HepG2 (cell line): ENCODE results near the gene FOXE3. TPM values are rescaled to one million over a fixed set of nuclear protein-coding genes. Genes with fewer than 3 reads are reported as not detected.

Experiments used
- ATAC-seq: fragments of 200-7000 bp; cut with Tn5 transposase; 3 replicates; pipeline ENCODE4 v1.9.1; 2020; ENCODE audit warnings: mild to moderate bottlenecking, moderate library complexity
- BruUV-seq: library from RNA; stranded (reverse); fragments of 400-500 nt; replicated peaks from 2 replicates; lab custom pipeline; 2021; lab: Mats Ljungman, UMichigan
- CTCF ChIA-PET: fragments of 300-600 bp; formaldehyde crosslinking; extraction: SDS; loops from one replicate; lab custom pipeline; 2021; ENCODE audit warnings: low total read pairs, inconsistent platforms, low intra/inter-chr PET ratio; lab: Yijun Ruan, JAX
- POLR2A ChIA-PET: fragments of 350-600 bp; sonication (Branson Sonifier 250); formaldehyde crosslinking; loops from one replicate; lab custom pipeline; 2020; ENCODE audit warnings: antibody characterized with exemption, inconsistent platforms; lab: Yijun Ruan, JAX
- DNase-seq: peaks from one replicate; pipeline ENCODE4 v3.0.0-alpha.2; 2015; ENCODE audit warnings: low spot score
- FAIRE-seq: peaks from 3 replicates; lab custom pipeline; 2011; peaks lifted over from hg19 to GRCh38; lab: Jason Lieb, UNC
- H2AFZ ChIP-seq: one replicate; pipeline ENCODE4 v1.6.1; 2011; ENCODE audit warnings: low read length, inconsistent platforms
- H3K27ac ChIP-seq: fragments of 300-600 bp; 3 replicates; pipeline ENCODE4 v1.8.0; 2011; ENCODE audit warnings: mixed run types, mild to moderate bottlenecking, mixed read lengths, low read length, inconsistent platforms; ENCODE audit not compliant: insufficient read depth; ENCODE audit errors: extremely low read length
- H3K27me3 ChIP-seq, 2 experiments: fragments of 200-600 bp in 1 of 2; 2 replicates in 1 of 2; 3 replicates in 1 of 2; pipeline versions ENCODE4 v1.6.0 to v1.8.0; 2011; ENCODE audit warnings: low read length in 2 of 2, mild to moderate bottlenecking in 2 of 2, moderate library complexity in 2 of 2, inconsistent platforms in 1 of 2; ENCODE audit not compliant: insufficient read depth in 2 of 2, control insufficient read depth in 1 of 2
- H3K36me3 ChIP-seq, 2 experiments: fragments of 200-600 bp in 1 of 2; replicated peaks in 1 of 2; 2 replicates in 1 of 2; 3 replicates in 1 of 2; pipeline versions ENCODE4 v1.5.1 to v1.8.0; 2011; ENCODE audit warnings: low read length in 2 of 2, inconsistent platforms in 1 of 2; ENCODE audit not compliant: insufficient read depth in 2 of 2, control insufficient read depth in 1 of 2
- H3K4me1 ChIP-seq: 2 replicates; pipeline ENCODE4 v1.5.1; 2012; ENCODE audit warnings: low read length, inconsistent platforms; ENCODE audit not compliant: insufficient read depth
- H3K4me2 ChIP-seq: 2 replicates; pipeline ENCODE4 v1.6.0; 2011; ENCODE audit warnings: low read depth, low read length, inconsistent platforms
- H3K4me3 ChIP-seq, 3 experiments: fragments of 200-600 bp in 1 of 3; sonication (generic), shearing (Covaris generic) in 1 of 3; replicated peaks in 1 of 3; 2 replicates each; pipeline ENCODE4 v1.5.1; 2011 to 2016; ENCODE audit warnings: low read length in 3 of 3, inconsistent platforms in 2 of 3, low read depth in 2 of 3, mild to moderate bottlenecking in 2 of 3, control low read depth in 1 of 3, mixed read lengths in 1 of 3; ENCODE audit not compliant: insufficient read depth in 1 of 3
- H3K79me2 ChIP-seq: one replicate; pipeline ENCODE4 v1.6.1; 2011; ENCODE audit warnings: low read length, inconsistent platforms; ENCODE audit not compliant: insufficient read depth
- H3K9ac ChIP-seq: 2 replicates; pipeline ENCODE4 v1.6.0; 2011; ENCODE audit warnings: mild to moderate bottlenecking, low read depth, low read length, inconsistent platforms; ENCODE audit not compliant: insufficient read depth
- H3K9me3 ChIP-seq: 2 replicates; pipeline ENCODE4 v1.5.1; 2012; ENCODE audit warnings: mild to moderate bottlenecking, low read length
- H4K20me1 ChIP-seq: 2 replicates; pipeline ENCODE4 v1.6.0; 2011; ENCODE audit warnings: inconsistent platforms, mild to moderate bottlenecking, low read length, moderate library complexity; ENCODE audit not compliant: insufficient read depth
- AGO1 ChIP-seq: fragments of 200-400 bp; formaldehyde crosslinking; IDR thresholded peaks from 2 replicates; pipeline ENCODE4 v1.6.1; 2017; ENCODE audit warnings: mild to moderate bottlenecking, low read depth, low read length, moderate library complexity; ENCODE audit not compliant: poor library complexity, severe bottlenecking
- DRAP1 ChIP-seq: IDR thresholded peaks from 2 replicates; pipeline ENCODE4 v1.6.1; 2016; ENCODE audit warnings: missing genetic modification reagents, missing compliant biosample characterization
- MLX ChIP-seq: IDR thresholded peaks from 2 replicates; pipeline ENCODE4 v1.6.1; 2016
- SMARCC2 ChIP-seq: fragments of 450-650 bp; IDR thresholded peaks from 2 replicates; pipeline ENCODE4 v1.6.1; 2017; ENCODE audit warnings: antibody characterized with exemption, mild to moderate bottlenecking
- SMYD3 ChIP-seq: sonication (generic); formaldehyde crosslinking; IDR thresholded peaks from 2 replicates; pipeline ENCODE4 v1.8.1; 2023; ENCODE audit warnings: mild to moderate bottlenecking, missing genetic modification reagents
- TCF12 ChIP-seq, 2 experiments: fragments of 450-650 bp in 1 of 2; sonication (generic) in 1 of 2; formaldehyde crosslinking in 1 of 2; IDR thresholded peaks; 2 replicates each; pipeline versions ENCODE4 v1.6.1 to v1.8.0; 2017 to 2022; ENCODE audit warnings: antibody characterized with exemption in 1 of 2, mild to moderate bottlenecking in 1 of 2, missing genetic modification reagents in 1 of 2, moderate library complexity in 1 of 2
- ZBTB44 ChIP-seq: sonication (generic); formaldehyde crosslinking; IDR thresholded peaks from 2 replicates; pipeline ENCODE4 v1.4.0; 2020; ENCODE audit warnings: missing genetic modification reagents
- ZFYVE20 ChIP-seq: sonication (generic); formaldehyde crosslinking; IDR thresholded peaks from 2 replicates; pipeline ENCODE4 v1.8.0; 2023; ENCODE audit warnings: low read depth, mild to moderate bottlenecking, moderate library complexity, missing genetic modification reagents, borderline replicate concordance
- ZKSCAN8 ChIP-seq: IDR thresholded peaks from 2 replicates; pipeline ENCODE4 v1.6.1; 2016; ENCODE audit warnings: borderline replicate concordance, missing genetic modification reagents, missing compliant biosample characterization
- ZNF350 ChIP-seq: sonication (generic); formaldehyde crosslinking; IDR thresholded peaks from 2 replicates; pipeline ENCODE4 v1.4.0; 2020; ENCODE audit warnings: mild to moderate bottlenecking, low read depth, missing genetic modification reagents, borderline replicate concordance
- ZNF383 ChIP-seq: sonication (generic); formaldehyde crosslinking; IDR thresholded peaks from 2 replicates; pipeline ENCODE4 v1.4.0; 2020; ENCODE audit warnings: missing genetic modification reagents, mild to moderate bottlenecking, borderline replicate concordance
- ZNF619 ChIP-seq: sonication (generic); formaldehyde crosslinking; IDR thresholded peaks from 2 replicates; pipeline ENCODE4 v1.4.0; 2020; ENCODE audit warnings: mild to moderate bottlenecking, missing genetic modification reagents
- WGBS: methylation state at CpG from one replicate; pipeline ENCODE4 v1.1.6; 2017; ENCODE audit warnings: low lambda C conversion rate; 5-methylcytosine and 5-hydroxymethylcytosine counted together
- in situ Hi-C: cut with HindIII; loops from 2 replicates; pipeline ENCODE4 v1.10.0; 2017; ENCODE audit warnings: low pct_unique_long_range_greater_than_20kb; ENCODE audit not compliant: extremely low pct_ligation_motif_present
- intact Hi-C: fragments of 100-400 bp; cut with micrococcal nuclease; formaldehyde crosslinking; loops from one replicate; pipeline ENCODE4 v1.10.0; 2022; ENCODE audit not compliant: unreplicated experiment
- polyA plus RNA-seq, 8 experiments: library from polyadenylated mRNA; depleted of rRNA in 3 of 8; stranded (reverse) in 7 of 8; unstranded in 1 of 8; fragments of >200 nt; fragmentation: Illumina TruSeq in 4 of 8; extraction: Trizol in 4 of 8; gene quantifications; 2 replicates each; pipeline versions ENCODE4 v1.2.1 to v1.2.3, GENCODE V29; 2011 to 2016; ENCODE audit warnings: low read depth in 4 of 8, missing spikeins in 1 of 8, mixed read lengths in 1 of 8; ENCODE audit not compliant: insufficient read depth in 1 of 8
- total RNA-seq, 5 experiments: library from RNA; depleted of rRNA; stranded (reverse); fragments of >200 nt; fragmentation: Illumina TruSeq; extraction: Trizol; gene quantifications; 2 replicates each; pipeline ENCODE4 v1.2.3, GENCODE V29; 2016; ENCODE audit warnings: low read depth in 1 of 5
- TF ChIP-seq, protein P1 (sequence below): sonication (generic); formaldehyde crosslinking; IDR thresholded peaks from 2 replicates; pipeline ENCODE4 v1.4.0; 2020; ENCODE audit warnings: missing genetic modification reagents, borderline replicate concordance

Gene FOXE3
- total and polyA plus RNA-seq, 2 of the 13 experiments (the other 11 are each of a cell fraction or from before 2014, with no cell fraction given) = not detected

- H3K36me3 ChIP-seq = no peaks in the 10 kb centered on the region
- peaks cover 13% of the 10 kb centered on the region for H3K4me1 ChIP-seq
- no peaks in the 10 kb centered on the region for H4K20me1 ChIP-seq
- TF ChIP-seq MLX (CRISPR knock-in tag) (no peak), AGO1 (no peak), SMYD3 (CRISPR knock-in tag) (no peak), ZNF383 (CRISPR knock-in tag) (no peak), ZKSCAN8 (CRISPR knock-in tag) (no peak), SMARCC2 (no peak), TCF12 (IDR thresholded peaks at IDR 0.05) (no peak), TCF12 (CRISPR knock-in tag; IDR thresholded peaks at IDR 0.05) (no peak), ZNF619 (CRISPR knock-in tag) (no peak), DRAP1 (no peak), ZFYVE20 (CRISPR knock-in tag) (no peak), ZBTB44 (CRISPR knock-in tag) (no peak), ZNF350 (CRISPR knock-in tag) (no peak)
- TF ChIP-seq, protein P1, sequence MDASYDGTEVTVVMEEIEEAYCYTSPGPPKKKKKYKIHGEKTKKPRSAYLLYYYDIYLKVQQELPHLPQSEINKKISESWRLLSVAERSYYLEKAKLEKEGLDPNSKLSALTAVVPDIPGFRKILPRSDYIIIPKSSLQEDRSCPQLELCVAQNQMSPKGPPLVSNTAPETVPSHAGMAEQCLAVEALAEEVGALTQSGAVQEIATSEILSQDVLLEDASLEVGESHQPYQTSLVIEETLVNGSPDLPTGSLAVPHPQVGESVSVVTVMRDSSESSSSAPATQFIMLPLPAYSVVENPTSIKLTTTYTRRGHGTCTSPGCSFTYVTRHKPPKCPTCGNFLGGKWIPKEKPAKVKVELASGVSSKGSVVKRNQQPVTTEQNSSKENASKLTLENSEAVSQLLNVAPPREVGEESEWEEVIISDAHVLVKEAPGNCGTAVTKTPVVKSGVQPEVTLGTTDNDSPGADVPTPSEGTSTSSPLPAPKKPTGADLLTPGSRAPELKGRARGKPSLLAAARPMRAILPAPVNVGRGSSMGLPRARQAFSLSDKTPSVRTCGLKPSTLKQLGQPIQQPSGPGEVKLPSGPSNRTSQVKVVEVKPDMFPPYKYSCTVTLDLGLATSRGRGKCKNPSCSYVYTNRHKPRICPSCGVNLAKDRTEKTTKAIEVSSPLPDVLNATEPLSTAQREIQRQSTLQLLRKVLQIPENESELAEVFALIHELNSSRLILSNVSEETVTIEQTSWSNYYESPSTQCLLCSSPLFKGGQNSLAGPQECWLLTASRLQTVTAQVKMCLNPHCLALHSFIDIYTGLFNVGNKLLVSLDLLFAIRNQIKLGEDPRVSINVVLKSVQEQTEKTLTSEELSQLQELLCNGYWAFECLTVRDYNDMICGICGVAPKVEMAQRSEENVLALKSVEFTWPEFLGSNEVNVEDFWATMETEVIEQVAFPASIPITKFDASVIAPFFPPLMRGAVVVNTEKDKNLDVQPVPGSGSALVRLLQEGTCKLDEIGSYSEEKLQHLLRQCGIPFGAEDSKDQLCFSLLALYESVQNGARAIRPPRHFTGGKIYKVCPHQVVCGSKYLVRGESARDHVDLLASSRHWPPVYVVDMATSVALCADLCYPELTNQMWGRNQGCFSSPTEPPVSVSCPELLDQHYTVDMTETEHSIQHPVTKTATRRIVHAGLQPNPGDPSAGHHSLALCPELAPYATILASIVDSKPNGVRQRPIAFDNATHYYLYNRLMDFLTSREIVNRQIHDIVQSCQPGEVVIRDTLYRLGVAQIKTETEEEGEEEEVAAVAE = no peak
- no peak overlapping the region for H3K4me2 ChIP-seq
- 0 out of 5 replicates have a peak, but pooled peaks cover 0 to 6% of the 10 kb centered on the region in 2 experiments for H3K27me3 ChIP-seq
- BruUV-seq = no TSS peak
- intact Hi-C loops = no loop called here
- 53% methylated on average over 3 of the region's 3 CpGs for WGBS
- DNase-seq (no peak), ATAC-seq (no peak), FAIRE-seq (no peak)
- in situ Hi-C loops = no loop called here
- H3K9ac ChIP-seq = no peak overlapping the region
- no peak overlapping the region for H3K4me3 ChIP-seq
- H2AFZ ChIP-seq = no peak overlapping the region
- H3K9me3 ChIP-seq = no peaks in the 10 kb centered on the region
- ChIA-PET POLR2A (no interaction called here), CTCF (no interaction called here)
- no peak overlapping the region for H3K27ac ChIP-seq
- H3K79me2 ChIP-seq = no peaks in the 10 kb centered on the region
Observed at GRCh38 chr1:47395433-47395832, 20.7 kb upstream of the FOXE3 start.
